Measurements from ENCODE around the gene ARSJ.
A peak's percentile ranks its signal among the peaks of the same experiment; 100 is the strongest.
"Not testable (repeated sequence)": the region's sequence is repeated elsewhere in the genome, so short reads cannot be mapped to it uniquely, and the experiment has no call there.

ARSJ gene

GRCh38 chr4:113979148-113979904, at the start of gene ARSJ:
TSS of gene ARSJ (minus strand) at chr4:113979647. CDS start at chr4:113978834, 813 bp downstream.
- peak; percentile 87 for DNase-seq (ENCODE audit: low read depth)

GRCh38 chr4:114028071-114028470, 48.6 kb upstream of the ARSJ start:
- peak; percentile 22 for DNase-seq (ENCODE audit: low read depth)

- no peak for DNase-seq (ENCODE audit: low read depth)
These were observed 48.1 kb upstream of the ARSJ start for GRCh38 chr4:114027596-114027995.

DNA sequence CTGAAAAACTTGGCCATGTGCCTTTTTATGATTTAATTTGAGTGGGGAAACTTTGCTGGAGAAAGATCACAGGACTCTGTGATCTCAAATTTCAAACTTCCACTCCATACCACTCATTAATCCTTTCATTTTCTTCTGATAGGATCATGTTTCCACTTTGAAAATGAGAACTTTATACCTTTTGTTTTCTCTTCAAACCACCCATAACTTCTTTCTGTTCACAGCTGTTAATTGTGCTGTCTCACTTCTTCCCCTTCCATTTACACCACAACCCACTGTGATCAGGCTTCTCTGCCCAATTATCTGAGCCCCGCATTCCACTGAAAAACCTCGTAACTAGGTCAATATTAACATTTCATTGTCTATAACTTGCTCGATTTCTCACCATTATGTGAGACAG, 47.0 kb upstream of the ARSJ start:
- DNase-seq (ENCODE audit: low read depth), result no peak

DNA sequence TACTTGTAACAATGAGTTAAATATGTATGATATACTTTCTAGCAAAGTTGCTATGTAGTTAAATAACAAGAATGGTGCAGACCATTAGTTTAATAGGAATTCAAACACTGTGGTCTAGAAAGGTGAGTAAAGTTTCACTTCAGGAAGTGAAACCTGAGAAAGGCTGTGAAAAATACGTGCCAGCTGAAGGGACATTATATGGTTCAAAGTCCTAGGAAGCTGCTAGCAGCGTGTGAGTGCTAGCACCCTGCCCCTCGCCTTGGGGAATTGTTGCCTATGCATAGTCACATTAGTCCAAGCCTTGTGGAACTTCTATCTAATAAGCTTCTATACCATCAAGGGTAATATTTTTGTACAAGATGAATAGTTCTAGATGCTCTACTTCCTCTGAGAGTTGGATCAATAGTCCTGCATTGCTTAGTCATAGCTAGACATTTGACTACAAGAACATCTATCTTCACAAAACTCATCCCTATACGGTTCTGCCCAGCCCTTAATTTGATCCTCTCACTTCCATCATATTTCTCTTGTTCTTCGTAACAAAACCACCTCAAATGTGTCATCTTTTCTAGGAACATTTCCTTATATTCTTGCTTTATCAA, 45.8 kb upstream of the ARSJ start:
- no peak for DNase-seq (ENCODE audit: low read depth)

DNA sequence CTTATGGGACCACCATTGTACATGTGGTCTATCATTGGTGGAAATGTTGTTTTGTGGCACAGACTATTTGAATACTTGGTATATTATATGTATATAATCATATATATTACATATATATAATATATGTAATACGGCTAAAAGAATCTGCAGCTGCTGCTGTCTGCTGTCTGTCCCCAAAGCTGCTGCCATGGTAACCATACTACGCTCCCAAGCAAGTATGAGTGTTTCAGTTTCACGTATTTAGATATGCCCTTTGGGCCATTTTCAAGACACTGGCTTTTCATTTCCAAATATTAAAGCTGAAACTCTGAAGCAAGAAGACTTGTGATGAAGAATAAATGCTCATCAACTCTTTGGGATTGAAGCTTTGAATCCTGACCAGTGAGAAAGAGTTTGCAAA, 42.0 kb upstream of the ARSJ start:
- no peak for DNase-seq (ENCODE audit: low read depth)

GRCh38 chr4:114019969-114020358, 40.5 kb upstream of the ARSJ start:
- DNase-seq (ENCODE audit: low read depth), result no peak

GRCh38 chr4:114019276-114019968, 40.0 kb upstream of the ARSJ start:
- peak; percentile 23 for DNase-seq (ENCODE audit: low read depth)

- no peak for DNase-seq (ENCODE audit: low read depth)
These were observed 37.9 kb upstream of the ARSJ start for GRCh38 chr4:114017120-114017917.

- peak; percentile 99 for DNase-seq (ENCODE audit: low read depth)
These were observed 36.0 kb upstream of the ARSJ start for GRCh38 chr4:114015444-114015899.

DNA sequence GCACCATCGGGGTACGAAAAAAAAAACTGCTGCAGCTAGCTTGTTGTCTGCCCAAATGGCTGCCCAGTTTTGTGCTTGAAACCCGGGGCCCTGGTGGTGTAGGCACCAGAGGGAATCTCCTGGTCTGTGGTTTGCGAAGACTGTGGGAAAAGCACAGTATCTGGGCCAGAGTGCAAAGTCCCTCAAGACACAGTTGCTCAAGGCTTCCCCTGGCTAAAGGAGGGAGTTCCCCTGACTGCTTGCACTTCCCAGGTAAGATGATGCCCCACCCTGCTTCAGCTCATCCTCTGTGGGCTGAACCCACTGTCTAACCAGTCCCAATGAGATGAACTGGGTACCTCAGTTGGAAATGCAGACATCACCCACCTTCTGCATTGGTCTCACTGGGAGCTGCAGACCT, 33.8 kb upstream of the ARSJ start:
- DNase-seq (ENCODE audit: low read depth), result not testable (repeated sequence)

DNA sequence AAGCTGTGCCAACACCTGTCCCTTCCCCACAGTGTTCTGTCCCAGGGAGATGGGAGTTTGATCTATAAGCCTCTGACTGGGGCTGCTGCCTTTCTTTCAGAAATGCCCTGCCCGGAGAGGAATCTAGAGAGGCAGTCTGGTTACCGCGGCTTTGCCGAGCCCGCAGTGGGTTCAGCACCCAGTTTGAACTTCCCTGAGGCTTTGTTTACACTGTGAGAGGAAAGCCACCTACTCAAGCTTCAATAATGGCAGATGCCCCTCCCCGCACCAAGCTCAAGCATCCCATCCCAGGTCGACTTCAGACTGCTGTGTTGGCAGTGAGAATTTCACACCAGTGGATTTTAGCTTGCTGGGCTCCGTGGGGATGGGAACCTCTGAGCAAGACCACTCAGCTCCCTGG, 33.3 kb upstream of the ARSJ start:
- DNase-seq (ENCODE audit: low read depth), result no peak

DNA sequence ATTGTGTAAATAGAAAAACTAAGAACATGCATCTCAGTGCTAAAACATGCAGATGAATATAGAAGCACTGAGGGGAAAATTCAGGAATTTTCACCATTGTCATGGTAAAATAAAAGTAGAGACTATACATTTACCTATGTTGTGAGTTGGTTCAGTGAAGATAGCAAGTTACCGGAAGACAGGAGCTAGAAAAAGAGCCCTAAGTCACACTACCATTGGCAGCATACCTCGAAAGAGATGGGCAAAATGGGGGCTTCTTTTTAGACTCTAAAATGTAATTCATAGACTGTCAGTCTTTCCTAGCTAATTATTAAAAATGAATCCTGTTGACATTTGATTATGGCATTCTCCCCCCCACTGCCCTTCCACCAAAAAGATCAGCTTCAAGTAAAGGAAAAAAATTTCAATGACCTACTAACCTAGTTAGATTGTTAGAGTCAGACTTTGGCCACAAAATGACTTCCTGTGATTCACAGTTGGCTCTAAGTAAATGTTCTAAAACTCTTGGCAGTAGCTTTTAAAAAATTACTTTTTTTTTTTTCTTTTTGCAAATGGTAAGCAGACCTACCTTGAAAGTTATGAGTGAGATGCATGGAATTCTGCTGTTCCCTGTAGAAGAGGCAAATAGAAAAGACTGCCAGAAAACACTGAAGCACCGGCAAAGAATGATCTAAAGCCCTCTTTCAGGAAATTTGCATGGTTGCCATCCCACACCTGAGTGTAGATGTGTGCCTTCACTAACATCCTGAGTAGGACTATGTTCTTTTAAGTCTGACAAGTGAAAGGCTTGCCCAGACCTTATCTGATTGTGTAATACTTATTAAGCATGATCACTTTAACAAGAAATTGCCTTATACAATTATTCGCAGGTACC, 26.4 kb upstream of the ARSJ start:
- DNase-seq (ENCODE audit: low read depth), result peak; percentile 65

GRCh38 chr4:114004483-114005226, 25.2 kb upstream of the ARSJ start:
- not testable (repeated sequence) for DNase-seq (ENCODE audit: low read depth)

DNA sequence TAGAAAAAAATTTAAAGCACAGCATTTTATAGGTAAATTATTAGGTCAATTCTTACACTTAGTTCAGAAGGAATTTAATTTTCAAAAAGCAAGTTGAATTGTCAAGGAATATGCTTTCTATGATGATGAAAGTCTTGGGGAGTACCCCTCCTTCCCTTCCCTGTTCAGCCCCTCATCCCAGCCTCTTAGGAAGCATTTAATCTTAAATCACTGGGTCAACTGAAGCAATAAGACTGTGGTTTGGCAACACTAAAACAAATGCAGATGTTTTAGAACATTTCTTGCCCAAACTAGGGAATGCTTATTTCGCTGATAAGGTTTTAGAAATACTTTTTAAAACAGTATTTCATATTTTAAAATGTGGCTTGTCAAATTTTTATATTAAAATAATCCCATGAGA, 19.1 kb upstream of the ARSJ start:
- DNase-seq (ENCODE audit: low read depth), result peak; percentile 81

DNA sequence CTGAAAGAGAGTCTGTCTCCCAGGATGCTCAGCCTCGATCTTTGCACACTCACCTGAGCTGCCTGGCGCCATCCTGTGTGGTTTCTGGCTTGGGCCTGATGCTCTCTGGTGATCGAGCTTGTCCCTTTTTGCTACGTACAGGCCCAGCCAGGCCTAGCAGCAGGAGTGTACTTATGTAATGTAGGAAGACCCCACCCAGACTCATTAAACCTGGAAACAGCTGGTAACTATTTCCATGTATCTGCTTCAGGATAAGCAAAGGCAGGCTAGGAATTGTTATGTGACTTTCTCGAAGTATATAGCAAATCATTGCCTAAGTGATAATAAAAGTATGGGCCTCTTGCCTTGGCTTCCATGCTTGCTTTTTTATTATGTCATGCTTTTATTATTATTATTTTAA, 18.6 kb upstream of the ARSJ start:
- no peak for DNase-seq (ENCODE audit: low read depth)

DNA sequence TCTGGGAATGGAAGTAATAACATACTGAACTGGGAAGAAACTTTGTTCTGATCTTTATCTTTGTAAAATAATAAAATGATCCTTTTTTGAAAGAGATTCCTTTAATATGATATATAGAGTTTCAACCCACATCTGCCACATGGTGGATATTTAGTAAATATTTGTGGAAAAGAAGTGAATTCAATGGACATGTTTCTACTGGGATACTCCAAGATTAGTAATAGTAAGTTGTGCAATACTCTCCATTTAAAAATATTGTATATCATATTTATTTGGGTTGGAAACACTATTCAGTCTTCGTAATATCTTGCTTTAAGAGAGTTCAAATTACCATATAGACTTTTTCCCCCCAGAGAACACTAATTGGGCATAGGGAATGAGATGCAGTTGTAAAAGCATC, 17.8 kb upstream of the ARSJ start:
- no peak for DNase-seq (ENCODE audit: low read depth)

- no peak for DNase-seq (ENCODE audit: low read depth)
These were observed 17.2 kb upstream of the ARSJ start for GRCh38 chr4:113996599-113997177.

- no peak for DNase-seq (ENCODE audit: low read depth)
These were observed 14.4 kb upstream of the ARSJ start for GRCh38 chr4:113993887-113994286.

- no peak for DNase-seq (ENCODE audit: low read depth)
These were observed 11.4 kb upstream of the ARSJ start for GRCh38 chr4:113990886-113991285.

Data from amniotic epithelial cell (primary cell).